GM19239 (cell line): ENCODE measurements around the gene RAB43.

Source experiments
- DNase-seq: peaks from one replicate; pipeline ENCODE4 v3.0.0; 2011; ENCODE audit warnings: low spot score; ENCODE audit not compliant: insufficient read length
- FAIRE-seq: peaks from 2 replicates; lab custom pipeline; 2011; peaks lifted over from hg19 to GRCh38; lab: Jason Lieb, UNC

RAB43 gene

GRCh38 chr3:129065016-129065719 lies 56.4 kb downstream of the RAB43 start:
- DNase-seq = no peak
- FAIRE-seq = no peak

DNA sequence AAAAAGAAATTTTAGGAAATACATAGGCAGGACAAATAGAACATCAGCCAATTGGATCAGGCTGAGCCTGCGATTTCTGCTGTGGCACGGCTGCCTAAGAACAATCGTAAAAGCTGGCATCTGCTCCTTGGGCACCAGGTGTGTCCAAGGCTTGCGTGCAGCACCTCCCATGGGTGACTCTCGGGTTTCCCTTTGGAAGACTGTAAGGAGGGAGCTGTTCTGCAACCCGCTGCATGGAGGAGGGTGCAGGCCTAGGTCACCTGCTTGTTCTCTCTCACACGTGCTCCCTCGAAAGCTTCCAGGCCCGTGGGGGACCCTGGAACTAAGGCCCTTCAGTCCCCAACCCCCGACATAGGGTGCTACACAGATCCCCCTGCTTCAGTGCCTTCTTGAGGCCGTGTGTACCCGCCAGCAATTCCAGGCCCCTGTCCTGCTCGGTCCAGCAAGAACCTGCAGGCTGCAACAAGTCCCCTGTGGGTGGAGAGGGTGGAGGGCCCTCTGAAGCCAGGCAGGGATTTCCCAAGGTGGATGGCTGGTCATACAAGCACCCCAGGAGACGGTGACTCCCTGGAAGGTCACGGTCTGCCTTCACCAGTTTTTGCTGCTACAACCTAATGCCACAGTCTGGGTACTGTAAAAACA lies 57.6 kb downstream of the RAB43 start:
- no peak for DNase-seq
- no peak for FAIRE-seq

- FAIRE-seq = no peak
- no peak for DNase-seq
Observed at GRCh38 chr3:129063091-129063640, 58.4 kb downstream of the RAB43 start.

DNA sequence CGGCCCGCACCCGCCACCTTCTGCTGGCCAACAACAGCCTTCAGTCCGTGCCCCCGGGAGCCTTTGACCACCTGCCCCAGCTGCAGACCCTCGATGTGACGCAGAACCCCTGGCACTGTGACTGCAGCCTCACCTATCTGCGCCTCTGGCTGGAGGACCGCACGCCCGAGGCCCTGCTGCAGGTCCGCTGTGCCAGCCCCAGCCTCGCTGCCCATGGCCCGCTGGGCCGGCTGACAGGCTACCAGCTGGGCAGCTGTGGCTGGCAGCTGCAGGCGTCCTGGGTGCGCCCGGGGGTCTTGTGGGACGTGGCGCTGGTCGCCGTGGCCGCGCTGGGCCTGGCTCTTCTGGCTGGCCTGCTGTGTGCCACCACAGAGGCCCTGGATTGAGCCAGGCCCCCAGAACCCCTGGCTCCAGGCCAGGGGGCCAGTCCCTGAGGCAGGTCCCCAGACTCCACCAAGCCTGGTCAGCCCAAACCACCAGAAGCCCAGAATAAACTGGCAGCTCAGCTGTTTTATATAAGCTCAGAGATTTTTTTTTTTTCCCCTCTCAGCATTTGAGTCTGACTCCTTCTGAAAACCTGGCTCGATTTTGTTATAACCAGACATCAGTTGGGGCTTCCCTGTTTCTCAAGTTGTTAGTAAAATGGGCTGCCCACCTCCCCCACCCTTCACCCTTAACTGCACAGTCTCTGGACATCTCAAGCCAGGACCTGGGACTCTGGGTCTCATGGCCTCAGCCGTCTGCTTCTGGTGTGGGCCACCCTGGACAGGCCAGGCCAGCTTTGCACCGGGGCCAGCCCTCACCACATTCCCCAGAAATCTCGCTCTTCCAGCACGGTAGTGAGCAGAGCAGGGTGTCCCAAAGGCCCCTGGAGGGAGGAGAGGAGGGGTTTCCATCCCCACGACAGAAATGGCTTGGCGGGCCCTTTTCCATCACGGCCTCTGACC lies 59.4 kb downstream of the RAB43 start:
- DNase-seq (no peak), FAIRE-seq (no peak)

DNA sequence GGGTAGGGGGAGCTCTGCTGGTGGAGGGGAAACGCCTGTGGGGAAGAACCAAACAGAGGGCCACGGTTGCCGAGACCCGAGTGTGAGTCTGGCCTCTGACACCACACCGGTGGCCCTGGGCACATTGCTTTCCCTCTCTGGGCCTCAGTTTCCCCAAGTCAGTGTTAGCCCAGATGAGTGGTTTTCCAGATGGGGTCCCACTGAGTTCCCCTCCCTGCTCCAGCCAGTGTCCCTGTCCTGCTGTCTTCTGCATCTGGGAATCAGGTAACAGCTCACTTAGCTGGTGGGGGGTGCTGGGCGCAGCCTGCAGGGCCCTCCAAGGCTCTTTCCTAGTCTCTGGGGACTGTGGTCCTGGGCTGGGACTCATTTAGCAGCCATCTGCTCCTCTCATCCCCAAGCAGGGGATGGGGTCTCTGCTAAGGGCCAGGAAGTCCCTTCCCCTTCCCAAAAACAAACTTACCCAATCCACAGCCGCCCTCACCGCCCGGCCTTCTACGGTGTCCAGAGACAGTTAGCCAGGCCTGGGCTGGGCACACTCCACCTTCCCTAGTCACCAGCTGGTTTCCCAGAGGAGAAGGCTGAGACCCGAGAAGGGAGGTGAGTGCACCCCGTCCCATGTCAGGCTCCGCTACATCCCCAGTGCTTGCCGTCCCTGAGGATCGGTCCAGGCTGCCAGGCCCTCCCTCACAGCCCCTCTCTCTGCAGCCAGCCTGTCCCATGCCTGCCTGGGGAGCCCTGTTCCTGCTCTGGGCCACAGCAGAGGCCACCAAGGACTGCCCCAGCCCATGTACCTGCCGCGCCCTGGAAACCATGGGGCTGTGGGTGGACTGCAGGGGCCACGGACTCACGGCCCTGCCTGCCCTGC lies 60.3 kb downstream of the RAB43 start:
- DNase-seq = no peak

GRCh38 chr3:129060276-129061022 lies 61.2 kb downstream of the RAB43 start, which contains the start of gene GP9:
TSS of gene GP9 (plus strand) at chr3:129060779. CDS start at chr3:129061740, 961 bp downstream.
- no peak for FAIRE-seq
- DNase-seq = no peak

More for the DNA sequence above, 60.3 kb downstream of the RAB43 start:
- FAIRE-seq = no peak

GRCh38 chr3:129059311-129059958 lies 62.2 kb downstream of the RAB43 start:
- FAIRE-seq = no peak
- DNase-seq = no peak

DNA sequence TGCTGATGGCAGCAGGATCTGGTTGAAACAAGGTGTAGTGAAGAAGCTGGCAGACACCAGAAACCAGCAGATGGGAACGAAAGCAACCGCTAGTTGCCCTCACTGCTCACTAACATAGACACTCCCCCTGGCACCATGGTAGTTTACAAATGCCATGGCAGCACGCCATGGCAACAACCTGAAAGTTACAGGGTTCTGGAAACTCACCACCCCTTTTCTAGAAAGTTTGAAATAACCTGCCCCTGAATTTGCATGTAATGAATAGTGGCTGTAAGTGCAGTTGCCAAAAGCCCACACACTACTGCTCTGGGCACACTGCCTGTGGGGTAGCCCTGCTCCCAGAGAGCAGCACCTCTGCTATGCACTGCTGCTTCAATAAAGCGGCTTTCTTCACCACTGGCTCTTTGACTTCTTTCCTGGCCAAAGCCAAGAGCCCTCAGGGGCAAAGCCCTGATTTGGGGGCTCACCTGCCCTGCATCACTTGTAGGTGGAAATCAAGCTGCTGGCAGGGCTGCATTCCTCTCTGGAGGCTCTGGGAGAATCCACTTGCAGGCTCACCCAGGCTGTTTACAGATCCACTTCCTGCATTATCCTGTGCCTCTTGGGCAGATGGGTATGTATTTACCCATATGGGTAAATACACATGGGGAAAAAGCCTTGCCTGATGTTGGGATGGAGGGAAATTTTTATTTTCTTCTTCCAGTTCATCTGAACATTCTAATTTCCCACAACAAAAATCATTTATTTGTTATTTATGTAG lies 63.0 kb downstream of the RAB43 start:
- FAIRE-seq (no peak), DNase-seq (no peak)

GRCh38 chr3:129057249-129057648 lies 64.4 kb downstream of the RAB43 start:
- no peak for FAIRE-seq
- DNase-seq = no peak

GRCh38 chr3:129056451-129057173 lies 65.0 kb downstream of the RAB43 start:
- DNase-seq (no peak), FAIRE-seq (no peak)

GRCh38 chr3:129054605-129055104 lies 66.9 kb downstream of the RAB43 start:
- DNase-seq = no peak
- no peak for FAIRE-seq

DNA sequence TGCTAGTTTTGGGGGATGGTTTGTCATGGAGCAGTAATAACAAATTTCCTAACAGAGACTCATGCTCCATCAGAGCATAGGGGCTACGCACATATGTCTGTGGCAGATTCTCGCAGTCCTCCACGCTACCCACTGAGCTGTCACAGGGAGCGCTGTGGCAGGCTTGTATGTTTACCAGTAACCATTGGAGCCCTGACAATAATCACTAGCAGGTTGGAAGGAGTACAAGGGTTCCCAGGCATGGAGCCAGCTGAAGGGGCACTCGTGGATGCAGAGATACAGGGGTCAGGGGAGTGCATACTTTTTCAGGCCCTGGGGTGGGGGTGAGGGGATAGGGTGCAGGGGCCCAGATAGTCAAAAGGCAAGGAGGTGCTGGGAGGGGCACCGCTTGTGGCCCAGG lies 68.9 kb downstream of the RAB43 start:
- DNase-seq (no peak), FAIRE-seq (no peak)

DNA sequence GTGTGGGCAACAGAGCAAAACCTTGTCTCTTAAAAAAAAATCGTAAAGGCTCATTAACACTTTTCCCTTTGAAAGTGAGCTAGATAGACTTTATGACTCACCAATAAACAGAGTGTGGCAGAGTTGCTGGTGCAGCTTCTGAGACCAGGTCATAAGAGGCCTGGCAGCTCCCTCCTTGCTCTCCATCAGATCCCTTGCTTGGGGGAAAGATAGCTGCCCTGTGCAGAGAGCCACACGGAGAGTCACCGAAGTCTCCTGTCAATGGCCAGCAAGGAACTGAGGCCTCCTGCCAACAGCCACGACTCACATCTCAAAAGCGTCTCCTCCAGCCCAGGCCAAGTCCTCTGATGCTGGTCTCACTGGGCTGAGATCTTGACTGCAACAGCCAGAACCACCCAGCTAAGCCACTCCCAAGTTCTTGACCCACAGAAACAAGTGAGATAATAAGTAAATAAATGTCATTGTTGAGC lies 69.7 kb downstream of the RAB43 start:
- DNase-seq (no peak), FAIRE-seq (no peak)

GRCh38 chr3:129050556-129051295 lies 70.9 kb downstream of the RAB43 start:
- FAIRE-seq = no peak

DNA sequence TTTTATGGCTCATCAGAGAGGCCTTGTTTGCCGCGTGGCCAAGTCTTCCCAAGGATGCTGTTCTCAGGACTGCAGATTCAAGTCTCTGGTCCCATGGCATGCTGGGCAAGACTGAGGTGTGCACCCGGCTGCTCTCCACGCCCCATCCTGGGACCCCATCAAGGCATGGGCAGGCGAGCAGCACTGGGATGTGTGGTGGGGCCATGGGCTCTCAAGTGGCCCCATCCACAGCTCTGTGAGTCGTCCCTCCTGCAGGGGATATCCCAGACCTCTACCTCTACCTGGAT lies 74.1 kb downstream of the RAB43 start:
- no peak for FAIRE-seq
- no peak for DNase-seq

More at GRCh38 chr3:129050556-129051295, 70.9 kb downstream of the RAB43 start:
- DNase-seq = no peak
